ENCODE data around the gene DOCK11. TPM values are rescaled to one million over a fixed set of nuclear protein-coding genes. Genes with fewer than 3 reads are reported as not detected.
A peak's percentile ranks its signal among the peaks of the same experiment; 100 is the strongest.
"Not testable (repeated sequence)": the region's sequence is repeated elsewhere in the genome, so short reads cannot be mapped to it uniquely, and the experiment has no call there.

The DOCK11 gene
- total RNA-seq, 2 donors from 2014 or later, result 41.6 to 44.9 TPM

DNA sequence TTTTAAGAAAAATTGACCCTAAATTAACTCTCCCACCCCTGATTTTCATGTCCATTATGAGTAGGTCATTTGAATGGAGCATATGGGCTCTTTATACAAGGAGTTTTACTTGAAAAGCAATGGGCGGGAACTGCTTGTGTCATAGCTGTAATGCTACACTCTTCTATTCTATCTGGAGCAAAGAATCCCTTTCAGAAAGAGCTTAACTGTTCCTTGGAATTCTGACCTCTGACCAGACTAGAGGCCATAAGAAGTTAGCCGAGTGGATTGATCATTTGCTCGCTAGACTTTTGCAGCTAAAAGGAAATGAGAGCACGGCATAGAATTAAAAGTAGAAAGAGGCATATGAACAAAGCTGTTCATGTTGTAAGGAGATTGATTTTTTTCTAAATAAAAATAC lies 79.1 kb downstream of the DOCK11 start:
- DNase-seq (ENCODE audit: low spot score in 2 of 2) (no peak), ATAC-seq (no peak)
- no peak overlapping the region for H3K27ac Mint-ChIP-seq
- H3K9me3 Mint-ChIP-seq, result no peaks in the 10 kb centered on the region
- H3K36me3 Mint-ChIP-seq, result peaks cover 0 to 21% of the 10 kb centered on the region in 2 donors

DNA sequence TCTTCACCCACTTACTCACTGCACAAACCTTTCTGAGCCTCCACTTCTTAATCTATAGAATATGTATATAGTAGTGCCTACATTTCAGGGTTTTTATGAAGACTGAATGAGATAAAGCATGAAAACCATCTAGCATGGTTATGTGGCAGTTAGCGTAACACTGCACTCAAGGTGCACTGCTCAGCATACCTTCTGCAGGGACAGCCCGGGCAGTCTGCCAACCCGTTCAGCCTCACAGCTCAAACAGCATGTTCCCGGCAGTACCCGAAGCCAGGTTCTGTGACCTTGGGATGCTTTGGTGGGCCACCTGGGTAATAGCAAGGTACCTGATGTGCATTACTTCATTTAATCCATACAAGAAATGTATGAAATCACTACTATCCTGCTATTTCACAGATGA lies 81.4 kb downstream of the DOCK11 start:
- ATAC-seq, result no peak
- DNase-seq (ENCODE audit: low spot score in 2 of 2), result no peak
- H3K9me3 Mint-ChIP-seq, result no peaks in the 10 kb centered on the region
- H3K27ac Mint-ChIP-seq, result no peak overlapping the region
- peaks cover 0 to 15% of the 10 kb centered on the region in 2 donors for H3K36me3 Mint-ChIP-seq

GRCh38 chrX:118579417-118579816 lies 83.8 kb downstream of the DOCK11 start:
- DNase-seq (ENCODE audit: low spot score in 2 of 2) (no peak), ATAC-seq (no peak)
- Mint-ChIP-seq H3K9me3 (no peaks in the 10 kb centered on the region), H3K36me3 (peaks cover 0 to 8% of the 10 kb centered on the region in 2 donors), H3K27ac (no peak overlapping the region)

GRCh38 chrX:118582926-118583325 lies 87.3 kb downstream of the DOCK11 start:
- not testable (repeated sequence) for ATAC-seq; DNase-seq (ENCODE audit: low spot score in 2 of 2); H3K36me3 Mint-ChIP-seq; H3K27ac Mint-ChIP-seq; H3K9me3 Mint-ChIP-seq

GRCh38 chrX:118583781-118584180 lies 88.2 kb downstream of the DOCK11 start:
- H3K27ac Mint-ChIP-seq, result no peak overlapping the region
- no peak for ATAC-seq
- no peaks in the 10 kb centered on the region for H3K9me3 Mint-ChIP-seq
- H3K36me3 Mint-ChIP-seq, result peaks cover 0 to 8% of the 10 kb centered on the region in 2 donors
- DNase-seq (ENCODE audit: low spot score in 2 of 2), result no peak

DNA sequence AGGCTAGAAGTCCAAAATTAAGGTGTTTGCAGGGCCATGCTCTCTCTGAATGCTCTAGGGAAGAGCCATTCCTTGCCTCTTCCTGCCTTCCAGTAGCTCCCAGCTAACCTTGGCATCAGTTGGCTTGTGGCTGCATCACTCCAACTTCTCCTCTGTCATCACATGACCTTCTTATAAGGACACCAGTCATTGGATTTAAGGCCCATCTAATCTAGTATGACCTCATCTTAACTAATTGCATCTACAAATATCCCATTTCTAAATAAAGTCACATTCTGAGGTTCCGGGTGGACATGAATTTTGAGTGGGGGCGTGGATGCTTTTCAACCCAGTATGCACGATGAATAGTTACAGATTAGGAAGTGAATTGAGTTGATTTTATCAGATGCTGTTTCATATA lies 89.7 kb downstream of the DOCK11 start:
- no peak for ATAC-seq
- no peak for DNase-seq (ENCODE audit: low spot score in 2 of 2)
- H3K9me3 Mint-ChIP-seq, result no peaks in the 10 kb centered on the region
- peak overlapping the region in 1 of 2 donors; percentile 68 for H3K27ac Mint-ChIP-seq
- peaks cover 0 to 8% of the 10 kb centered on the region in 2 donors for H3K36me3 Mint-ChIP-seq

- H3K9me3 Mint-ChIP-seq; DNase-seq (ENCODE audit: low spot score in 2 of 2); H3K36me3 Mint-ChIP-seq; ATAC-seq: not testable (repeated sequence)
- H3K27ac Mint-ChIP-seq, result peak overlapping the region in 1 of 2 donors; percentile 69
Observed at GRCh38 chrX:118586206-118586605, 90.6 kb downstream of the DOCK11 start.

DNA sequence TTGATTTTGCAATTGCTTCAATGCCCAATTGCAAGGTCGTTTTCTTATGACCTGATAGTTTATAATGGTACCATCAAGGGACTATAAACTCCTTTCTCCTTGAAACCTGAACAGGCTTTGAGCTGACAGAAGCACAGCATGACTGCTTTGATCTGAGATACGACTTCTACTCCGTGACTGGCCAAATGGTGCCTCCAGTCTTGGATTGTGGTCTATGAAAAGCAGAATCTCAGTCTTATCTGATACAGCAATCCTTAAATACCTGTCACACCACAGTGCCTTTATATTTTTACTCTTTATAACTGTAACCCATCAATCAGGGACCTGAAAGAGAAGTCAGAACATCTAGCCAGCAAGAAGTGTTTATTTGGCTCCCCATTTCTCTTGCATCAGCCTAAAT lies 93.1 kb downstream of the DOCK11 start:
- Mint-ChIP-seq H3K27ac (no peak overlapping the region), H3K36me3 (peaks cover 5% of the 10 kb centered on the region in 2 donors), H3K9me3 (no peaks in the 10 kb centered on the region)
- no peak for ATAC-seq
- DNase-seq (ENCODE audit: low spot score in 2 of 2), result no peak

DNA sequence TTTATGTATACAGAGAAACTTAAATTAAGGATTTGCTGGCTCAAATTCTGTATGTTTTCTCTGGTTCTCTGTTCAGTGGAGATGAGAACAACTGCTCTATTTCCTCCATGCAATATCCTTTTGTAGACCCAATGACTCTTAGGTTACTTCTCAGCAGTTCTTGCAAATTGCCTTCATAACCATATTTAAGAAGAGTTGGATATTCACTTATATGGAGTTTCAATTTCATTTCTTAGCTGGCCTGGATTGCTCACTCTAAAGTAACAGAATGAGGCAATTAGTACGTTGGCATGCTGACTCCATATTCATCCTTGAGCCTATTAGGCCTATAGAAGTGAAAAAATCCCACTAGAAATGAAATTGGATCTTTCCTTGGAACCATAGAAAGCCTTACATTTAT lies 93.6 kb downstream of the DOCK11 start:
- Mint-ChIP-seq H3K9me3 (no peaks in the 10 kb centered on the region), H3K36me3 (peaks cover 5% of the 10 kb centered on the region in 2 donors), H3K27ac (no peak overlapping the region)
- DNase-seq (ENCODE audit: low spot score in 2 of 2) (no peak), ATAC-seq (no peak)

GRCh38 chrX:118593407-118593806 lies 97.8 kb downstream of the DOCK11 start:
- no peaks in the 10 kb centered on the region for H3K9me3 Mint-ChIP-seq
- DNase-seq (ENCODE audit: low spot score in 2 of 2) (no peak), ATAC-seq (no peak)
- peak overlapping the region; percentile 25 to 44 for H3K27ac Mint-ChIP-seq
- H3K36me3 Mint-ChIP-seq, result peaks cover 5% of the 10 kb centered on the region in 2 donors

DNA sequence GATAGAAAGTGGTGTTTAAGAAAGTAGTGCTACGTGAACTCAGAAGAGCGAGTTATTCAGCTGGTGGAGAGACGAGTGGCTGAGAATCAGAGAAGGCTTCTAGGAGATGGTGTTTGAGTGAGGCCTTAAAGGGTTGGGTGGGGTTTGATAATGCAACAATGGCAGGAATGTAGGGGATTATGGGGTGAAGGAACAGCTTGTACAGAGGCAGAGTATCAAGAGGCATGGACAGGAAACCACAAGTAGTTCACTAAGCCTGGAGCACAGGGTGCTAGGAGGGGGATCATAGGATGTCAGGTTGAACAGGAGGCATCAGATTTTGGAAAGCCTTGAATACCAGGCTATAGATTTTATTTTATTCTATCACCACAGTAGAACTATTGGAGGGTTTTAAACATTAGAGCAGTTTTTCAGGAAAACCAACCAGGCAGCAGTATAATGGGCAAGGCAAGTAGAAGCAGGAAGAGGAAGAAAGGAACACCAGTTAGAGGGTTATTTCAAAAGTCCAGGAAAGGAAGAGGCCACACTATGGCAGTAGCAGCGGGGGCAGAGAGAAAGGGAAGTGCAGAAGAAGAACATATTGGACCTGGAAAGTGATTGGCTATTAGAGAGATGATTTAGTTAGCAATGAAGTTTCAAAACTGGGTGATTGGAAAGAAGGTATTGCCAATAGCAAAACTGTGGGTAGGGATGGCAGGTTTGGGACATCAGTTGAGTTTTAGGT lies 99.2 kb downstream of the DOCK11 start:
- no peaks in the 10 kb centered on the region for H3K9me3 Mint-ChIP-seq
- DNase-seq (ENCODE audit: low spot score in 2 of 2), result no peak
- peak overlapping the region in 1 of 2 donors; percentile 75 for H3K27ac Mint-ChIP-seq
- peaks cover 5% of the 10 kb centered on the region in 2 donors for H3K36me3 Mint-ChIP-seq
- ATAC-seq, result no peak

- peaks cover 5% of the 10 kb centered on the region in 2 donors for H3K36me3 Mint-ChIP-seq
- H3K27ac Mint-ChIP-seq, result peak overlapping the region; percentile 6 to 75
- DNase-seq (ENCODE audit: low spot score in 2 of 2) (no peak), ATAC-seq (no peak)
- no peaks in the 10 kb centered on the region for H3K9me3 Mint-ChIP-seq
Observed at GRCh38 chrX:118595501-118596042, 100.0 kb downstream of the DOCK11 start.

DNA sequence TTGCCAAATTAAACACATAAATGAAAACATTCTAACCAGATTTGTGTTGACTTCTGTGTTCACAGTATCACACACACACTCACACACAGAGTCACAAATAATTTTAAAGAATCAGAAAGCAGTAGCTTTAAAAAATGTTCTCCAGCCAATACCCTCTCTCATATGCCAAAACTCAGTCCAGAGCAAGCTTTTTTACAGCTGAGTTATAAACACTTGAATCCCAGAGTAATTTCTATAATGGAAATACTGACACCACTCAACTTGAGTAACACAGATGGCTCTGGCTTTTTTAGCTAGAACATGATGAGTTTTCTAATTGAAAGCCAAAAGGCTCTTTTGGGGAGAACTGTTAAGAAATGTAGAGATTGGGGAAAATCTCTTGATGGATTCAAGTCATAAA lies 100.8 kb downstream of the DOCK11 start:
- DNase-seq (ENCODE audit: low spot score in 2 of 2) (no peak), ATAC-seq (no peak)
- Mint-ChIP-seq H3K9me3 (no peaks in the 10 kb centered on the region), H3K36me3 (peaks cover 5% of the 10 kb centered on the region in 2 donors), H3K27ac (no peak overlapping the region)

DNA sequence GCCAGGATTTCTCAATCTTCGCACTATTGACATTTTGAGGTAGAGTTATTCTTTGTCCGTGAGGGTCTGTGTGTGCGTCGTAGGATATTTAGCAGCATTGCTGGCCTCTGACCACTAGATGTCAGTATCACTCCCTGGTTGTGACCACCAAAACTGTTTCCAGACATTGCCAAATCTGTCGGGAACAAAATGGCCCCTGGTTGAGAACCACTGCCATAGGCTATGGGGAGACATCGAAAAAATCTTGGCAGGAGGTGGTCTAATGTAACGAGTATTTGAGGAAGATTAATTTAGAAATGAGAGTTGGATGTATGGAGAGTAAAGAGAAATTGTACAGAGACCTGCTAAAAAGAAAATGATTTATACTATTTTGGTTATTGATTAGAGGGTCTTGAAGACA lies 108.4 kb downstream of the DOCK11 start:
- peak overlapping the region in 1 of 2 donors; percentile 11 for H3K27ac Mint-ChIP-seq
- peak in 1 of 2 donors; percentile 51 for ATAC-seq
- H3K36me3 Mint-ChIP-seq, result no peaks in the 10 kb centered on the region

GRCh38 chrX:118612290-118612689 lies 116.7 kb downstream of the DOCK11 start:
- no peak for DNase-seq (ENCODE audit: low spot score in 2 of 2)
- no peak for ATAC-seq
- Mint-ChIP-seq H3K36me3 (no peaks in the 10 kb centered on the region), H3K9me3 (no peaks in the 10 kb centered on the region), H3K27ac (peak overlapping the region in 1 of 2 donors; percentile 40)

More for the DNA sequence above, 108.4 kb downstream of the DOCK11 start:
- no peaks in the 10 kb centered on the region for H3K9me3 Mint-ChIP-seq
- DNase-seq (ENCODE audit: low spot score in 2 of 2), result peak in 1 of 2 donors; percentile 15

DNA sequence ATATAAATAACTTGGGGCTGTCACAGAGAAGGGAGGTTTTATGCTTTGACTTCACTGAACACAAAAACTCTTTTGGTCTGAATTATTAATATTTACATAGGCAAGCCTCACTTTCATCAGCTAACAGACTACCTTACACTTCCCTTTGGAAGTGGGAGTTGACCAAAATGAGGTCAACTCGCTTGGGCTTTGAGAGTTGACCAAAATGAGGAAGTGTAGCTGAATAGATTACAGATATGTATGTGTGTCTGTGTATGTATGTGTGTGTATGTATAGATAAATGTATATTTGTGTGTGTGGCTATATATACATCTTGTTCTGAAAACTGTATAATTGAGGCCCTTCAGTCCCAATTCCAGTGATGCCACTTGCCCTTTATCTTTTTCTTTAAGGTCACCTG lies 118.5 kb downstream of the DOCK11 start:
- no peak for DNase-seq (ENCODE audit: low spot score in 2 of 2)
- no peak for ATAC-seq
- H3K27ac Mint-ChIP-seq, result peak overlapping the region in 1 of 2 donors; percentile 57
- no peaks in the 10 kb centered on the region for H3K9me3 Mint-ChIP-seq
- H3K36me3 Mint-ChIP-seq, result no peaks in the 10 kb centered on the region

- no peaks in the 10 kb centered on the region for H3K9me3 Mint-ChIP-seq
- H3K36me3 Mint-ChIP-seq, result no peaks in the 10 kb centered on the region
- H3K27ac Mint-ChIP-seq, result no peak overlapping the region
- DNase-seq (ENCODE audit: low spot score in 2 of 2) (no peak), ATAC-seq (no peak)
Observed at GRCh38 chrX:118615141-118615540, 119.5 kb downstream of the DOCK11 start.
